GM20000 (cell line): ENCODE results near the gene OR52E5.
A peak's percentile ranks its signal among the peaks of the same experiment; 100 is the strongest.

ENCODE experiments used
- DNase-seq: peaks from one replicate; pipeline ENCODE4 v3.0.0; 2012; ENCODE audit warnings: low spot score
- TF ChIP-seq, protein P1 (sequence below): IDR thresholded peaks from 2 replicates; pipeline ENCODE4 v1.5.1; 2012; ENCODE audit warnings: mild to moderate bottlenecking, control low read depth; ENCODE audit errors: extremely low read depth, missing control alignments

The OR52E5 gene

GRCh38 chr11:5881756-5882155, 11.3 kb upstream of the OR52E5 start:
- TF ChIP-seq, protein P1, sequence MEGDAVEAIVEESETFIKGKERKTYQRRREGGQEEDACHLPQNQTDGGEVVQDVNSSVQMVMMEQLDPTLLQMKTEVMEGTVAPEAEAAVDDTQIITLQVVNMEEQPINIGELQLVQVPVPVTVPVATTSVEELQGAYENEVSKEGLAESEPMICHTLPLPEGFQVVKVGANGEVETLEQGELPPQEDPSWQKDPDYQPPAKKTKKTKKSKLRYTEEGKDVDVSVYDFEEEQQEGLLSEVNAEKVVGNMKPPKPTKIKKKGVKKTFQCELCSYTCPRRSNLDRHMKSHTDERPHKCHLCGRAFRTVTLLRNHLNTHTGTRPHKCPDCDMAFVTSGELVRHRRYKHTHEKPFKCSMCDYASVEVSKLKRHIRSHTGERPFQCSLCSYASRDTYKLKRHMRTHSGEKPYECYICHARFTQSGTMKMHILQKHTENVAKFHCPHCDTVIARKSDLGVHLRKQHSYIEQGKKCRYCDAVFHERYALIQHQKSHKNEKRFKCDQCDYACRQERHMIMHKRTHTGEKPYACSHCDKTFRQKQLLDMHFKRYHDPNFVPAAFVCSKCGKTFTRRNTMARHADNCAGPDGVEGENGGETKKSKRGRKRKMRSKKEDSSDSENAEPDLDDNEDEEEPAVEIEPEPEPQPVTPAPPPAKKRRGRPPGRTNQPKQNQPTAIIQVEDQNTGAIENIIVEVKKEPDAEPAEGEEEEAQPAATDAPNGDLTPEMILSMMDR: no peak
- DNase-seq: no peak

DNA sequence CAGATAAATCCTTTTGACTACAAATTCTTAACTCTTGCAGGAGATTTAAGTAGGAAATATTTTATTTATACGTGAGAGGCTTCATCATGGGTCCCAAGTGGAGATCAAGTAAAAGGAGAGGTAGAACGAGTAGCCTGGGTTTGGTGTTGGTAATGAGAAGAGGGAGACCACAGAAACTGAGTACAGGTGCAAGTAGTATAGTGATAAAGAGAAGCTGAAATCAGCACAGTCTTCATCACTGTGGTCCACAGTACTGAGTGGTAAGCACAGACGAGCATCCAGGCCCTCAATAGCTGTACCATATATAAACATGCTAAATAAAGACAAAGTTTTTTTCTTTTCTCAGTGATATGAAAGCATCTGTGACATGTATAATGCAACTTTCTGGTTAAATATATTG, 5.8 kb upstream of the OR52E5 start:
- DNase-seq: no peak
- TF ChIP-seq, protein P1: no peak

DNA sequence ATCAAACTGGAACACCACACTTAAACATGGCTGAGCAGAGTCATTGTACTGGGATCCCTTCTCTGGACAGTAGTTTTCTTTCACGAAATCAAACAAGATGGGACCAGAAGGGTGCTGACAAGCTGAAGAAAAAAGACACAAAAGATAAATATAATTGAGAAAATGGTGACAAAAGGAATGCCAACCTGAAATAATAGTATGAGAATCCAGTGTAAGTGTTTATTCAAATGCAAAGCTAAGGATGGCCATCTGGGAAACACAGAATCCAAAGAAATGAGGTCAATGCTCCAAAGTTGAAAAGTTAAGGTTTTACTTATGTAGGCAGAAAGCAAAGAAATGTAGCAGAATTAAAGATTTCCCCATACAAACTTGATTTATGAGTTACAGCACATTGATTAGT, 5.3 kb upstream of the OR52E5 start:
- TF ChIP-seq, protein P1: no peak
- DNase-seq: no peak

DNA sequence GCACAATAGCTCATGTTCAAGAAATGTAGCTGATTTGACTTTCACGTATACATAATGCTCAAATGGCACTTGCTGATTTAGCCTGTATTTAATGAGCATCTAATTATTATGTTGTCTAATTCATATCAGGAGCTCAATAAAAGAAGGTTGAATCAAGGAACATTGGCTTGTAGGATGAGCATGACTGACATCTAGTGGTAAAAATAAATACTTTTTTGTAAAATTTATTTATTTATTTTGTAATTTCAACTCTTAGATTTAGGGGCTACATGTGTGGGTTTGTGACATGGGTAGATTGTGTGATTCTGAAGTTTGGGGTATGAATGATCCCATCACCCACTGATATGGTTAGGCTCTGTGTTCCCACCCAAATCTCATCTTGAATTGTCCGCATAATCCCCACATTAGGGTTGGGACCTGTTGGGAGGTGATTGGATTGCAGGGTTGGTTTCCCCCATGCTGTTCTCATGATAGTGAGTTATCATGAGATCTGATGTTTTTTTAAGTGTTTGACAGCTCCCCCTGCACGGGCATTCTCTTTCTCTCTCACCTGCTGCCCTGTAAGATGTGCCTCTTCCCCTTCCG, 1.7 kb upstream of the OR52E5 start:
- TF ChIP-seq, protein P1: no peak
- peak; percentile 10 for DNase-seq

DNA sequence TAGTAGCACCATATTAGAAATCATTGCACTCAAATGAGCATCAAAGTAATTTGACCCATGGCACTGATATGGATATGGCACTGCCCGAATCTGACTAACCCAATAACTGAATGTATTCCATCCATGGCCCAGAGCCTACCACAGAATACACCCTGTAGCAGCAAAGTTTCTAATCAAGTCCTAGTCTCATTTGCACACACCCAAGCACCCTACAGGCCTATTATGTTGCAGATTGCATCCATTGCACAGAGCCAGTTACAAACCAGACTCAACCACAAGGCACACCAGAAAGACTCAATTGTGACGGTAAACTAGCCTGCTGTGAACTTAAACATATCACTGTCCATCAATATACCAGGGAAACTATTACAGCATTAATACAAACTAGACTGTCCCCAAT, 6.5 kb downstream of the OR52E5 start:
- TF ChIP-seq, protein P1: no peak
- no peak for DNase-seq

DNA sequence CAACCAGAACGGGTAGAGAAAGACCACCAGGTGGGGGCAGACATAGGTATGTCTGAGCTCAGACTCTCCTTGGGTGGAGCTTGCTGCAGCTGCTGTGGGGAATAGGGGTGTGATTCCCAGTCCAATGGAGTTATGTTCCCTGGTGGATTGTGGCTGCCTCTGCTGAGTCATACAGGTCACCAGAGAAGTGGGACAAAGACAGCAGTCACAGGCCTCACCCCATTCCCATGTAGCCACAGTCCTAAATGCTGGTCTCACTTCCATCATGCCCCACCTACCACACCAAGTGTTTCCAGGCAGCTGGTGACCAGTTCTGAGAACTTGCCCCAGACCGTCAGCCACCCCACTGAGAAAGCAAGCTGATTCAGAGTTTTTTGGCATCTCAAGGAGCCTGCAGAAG, 17.5 kb downstream of the OR52E5 start:
- no peak for DNase-seq
- TF ChIP-seq, protein P1: no peak

DNA sequence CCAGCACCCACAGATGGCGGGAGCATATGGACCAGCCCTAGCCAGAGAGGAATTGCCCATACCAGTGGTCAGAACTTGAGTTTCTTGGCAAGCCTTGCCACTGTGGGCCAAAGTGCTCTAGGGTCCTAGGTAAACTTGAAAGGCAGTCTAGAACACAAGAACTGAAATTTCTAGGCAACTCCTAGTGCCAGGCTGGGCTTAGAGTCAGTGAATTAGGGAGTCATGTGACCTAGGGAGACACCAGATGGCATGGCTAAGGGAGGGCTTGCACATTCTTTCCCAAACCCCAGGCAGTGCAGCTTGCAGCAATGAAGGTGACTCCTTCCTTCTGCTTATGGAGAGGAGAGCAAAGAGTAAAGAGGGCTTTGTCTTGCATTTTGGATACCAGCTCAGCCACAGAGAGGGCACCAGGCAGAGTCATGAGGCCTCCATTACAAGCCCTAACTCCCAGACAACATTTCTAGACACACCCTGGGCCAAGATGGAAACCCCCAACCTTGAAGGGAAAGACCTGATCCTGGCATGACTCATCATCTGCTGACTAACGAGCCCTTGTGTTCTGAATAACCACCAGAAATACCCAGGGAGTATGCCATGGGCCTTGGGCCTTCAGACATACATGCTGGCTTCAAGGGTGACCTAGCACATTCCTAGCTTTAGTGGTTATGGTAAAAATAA, 29.9 kb downstream of the OR52E5 start:
- DNase-seq: no peak
- TF ChIP-seq, protein P1: no peak
